COLO668 (cell line): ENCODE measurements around the gene UBE2E2.
"Not testable (repeated sequence)": the region's sequence is repeated elsewhere in the genome, so short reads cannot be mapped to it uniquely, and the experiment has no call there.

ENCODE experiments used
- DNase-seq: peaks from one replicate; lab custom pipeline; 2025; ENCODE audit not compliant: unreplicated experiment; lab: John Stamatoyannopoulos, UW

The UBE2E2 gene

GRCh38 chr3:23608650-23609049 is 405.5 kb downstream of the UBE2E2 start:
- no peak for DNase-seq

- DNase-seq = no peak
Measured at GRCh38 chr3:23611737-23612295, 408.7 kb downstream of the UBE2E2 start.

GRCh38 chr3:23612296-23612891 is 409.3 kb downstream of the UBE2E2 start:
- no peak for DNase-seq

GRCh38 chr3:23615068-23615467 is 411.9 kb downstream of the UBE2E2 start:
- DNase-seq = no peak

- DNase-seq = not testable (repeated sequence)
Measured at GRCh38 chr3:23618475-23618874, 415.3 kb downstream of the UBE2E2 start.

- no peak for DNase-seq
Measured at GRCh38 chr3:23619705-23620637, 416.8 kb downstream of the UBE2E2 start.

GRCh38 chr3:23620638-23621015 is 417.5 kb downstream of the UBE2E2 start:
- DNase-seq = no peak

GRCh38 chr3:23623844-23624243 is 420.7 kb downstream of the UBE2E2 start:
- no peak for DNase-seq

- DNase-seq = no peak
Measured at GRCh38 chr3:23624305-23624704, 421.2 kb downstream of the UBE2E2 start.

GRCh38 chr3:23626442-23626841 is 423.3 kb downstream of the UBE2E2 start:
- DNase-seq = no peak

GRCh38 chr3:23629181-23629894 is 426.2 kb downstream of the UBE2E2 start:
- no peak for DNase-seq

- no peak for DNase-seq
Measured at GRCh38 chr3:23633261-23633960, 430.3 kb downstream of the UBE2E2 start.

GRCh38 chr3:23637339-23637738 is 434.2 kb downstream of the UBE2E2 start:
- DNase-seq = no peak

- no peak for DNase-seq
Measured at GRCh38 chr3:23640471-23641146, 437.5 kb downstream of the UBE2E2 start.
